ENCODE results near the gene PSMD4.

DNA sequence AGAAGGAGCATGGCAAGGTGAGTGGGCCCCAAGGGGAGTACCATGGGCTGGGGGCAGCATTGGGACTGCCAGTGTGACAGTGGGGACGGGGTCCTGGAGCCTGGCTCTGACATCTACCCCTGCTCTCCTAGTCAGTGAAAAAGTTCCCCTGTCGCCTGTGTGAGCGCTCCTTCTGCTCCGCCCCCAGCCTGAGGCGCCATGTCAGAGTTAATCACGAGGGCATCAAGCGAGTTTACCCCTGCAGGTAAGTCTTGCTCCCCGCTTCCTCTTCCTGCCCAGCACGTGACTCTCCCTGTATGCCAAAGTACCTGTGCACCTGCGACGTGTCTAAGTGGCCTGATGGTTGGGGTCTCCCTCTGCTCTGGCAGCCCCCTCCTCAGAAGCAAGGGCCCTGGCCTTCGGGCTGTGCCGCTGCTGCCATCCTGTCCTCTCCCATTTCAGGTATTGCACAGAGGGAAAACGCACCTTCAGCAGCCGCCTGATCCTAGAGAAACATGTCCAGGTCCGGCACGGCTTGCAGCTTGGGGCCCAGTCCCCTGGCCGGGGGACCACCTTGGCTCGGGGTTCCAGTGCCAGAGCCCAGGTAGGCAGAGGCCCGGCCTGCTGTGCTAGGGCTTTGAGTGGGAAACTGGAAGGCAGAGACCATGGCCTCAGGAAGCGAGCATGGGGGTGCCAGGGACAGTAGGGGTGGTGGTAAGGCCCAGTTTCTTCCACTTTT is 35.6 kb downstream of the PSMD4 start:
- TF ChIP-seq, protein P1, sequence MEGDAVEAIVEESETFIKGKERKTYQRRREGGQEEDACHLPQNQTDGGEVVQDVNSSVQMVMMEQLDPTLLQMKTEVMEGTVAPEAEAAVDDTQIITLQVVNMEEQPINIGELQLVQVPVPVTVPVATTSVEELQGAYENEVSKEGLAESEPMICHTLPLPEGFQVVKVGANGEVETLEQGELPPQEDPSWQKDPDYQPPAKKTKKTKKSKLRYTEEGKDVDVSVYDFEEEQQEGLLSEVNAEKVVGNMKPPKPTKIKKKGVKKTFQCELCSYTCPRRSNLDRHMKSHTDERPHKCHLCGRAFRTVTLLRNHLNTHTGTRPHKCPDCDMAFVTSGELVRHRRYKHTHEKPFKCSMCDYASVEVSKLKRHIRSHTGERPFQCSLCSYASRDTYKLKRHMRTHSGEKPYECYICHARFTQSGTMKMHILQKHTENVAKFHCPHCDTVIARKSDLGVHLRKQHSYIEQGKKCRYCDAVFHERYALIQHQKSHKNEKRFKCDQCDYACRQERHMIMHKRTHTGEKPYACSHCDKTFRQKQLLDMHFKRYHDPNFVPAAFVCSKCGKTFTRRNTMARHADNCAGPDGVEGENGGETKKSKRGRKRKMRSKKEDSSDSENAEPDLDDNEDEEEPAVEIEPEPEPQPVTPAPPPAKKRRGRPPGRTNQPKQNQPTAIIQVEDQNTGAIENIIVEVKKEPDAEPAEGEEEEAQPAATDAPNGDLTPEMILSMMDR (conservative IDR thresholded peaks at IDR 0.05; ENCODE audit: low read length) = no peak
- TF ChIP-seq EZH2phosphoT487 (IDR thresholded peaks at IDR 0.05; ENCODE audit: borderline replicate concordance) = no peak

Measured in Loucy (cell line).